Measurements from ENCODE around the gene CYP2S1. TPM values are rescaled to one million over a fixed set of nuclear protein-coding genes. Genes with fewer than 3 reads are reported as not detected.
"Not testable (repeated sequence)": the region's sequence is repeated elsewhere in the genome, so short reads cannot be mapped to it uniquely, and the experiment has no call there.

The CYP2S1 gene
- 0.36 TPM for polyA plus RNA-seq (2013, experiment 1 of 2; ENCODE audit: insufficient read length)
- 0.17 TPM for polyA plus RNA-seq (2013, experiment 2 of 2; ENCODE audit: insufficient read length)

- DNase-seq = no peak
Observed at GRCh38 chr19:41192574-41193429, at the start of gene CYP2S1. CYP2S1 (plus strand) TSS chr19:41193219; CDS start chr19:41193265, 46 bp downstream.

GRCh38 chr19:41144403-41144802 lies 48.6 kb upstream of the CYP2S1 start:
- peak; percentile 67 for DNase-seq

- no peak for DNase-seq
Observed at GRCh38 chr19:41149831-41150230, 43.2 kb upstream of the CYP2S1 start.

- not testable (repeated sequence) for DNase-seq
Observed at GRCh38 chr19:41150986-41151385, 42.0 kb upstream of the CYP2S1 start.

GRCh38 chr19:41154060-41154459 lies 39.0 kb upstream of the CYP2S1 start:
- no peak for DNase-seq

GRCh38 chr19:41156207-41156606 lies 36.8 kb upstream of the CYP2S1 start:
- no peak for DNase-seq

GRCh38 chr19:41159881-41160280 lies 33.1 kb upstream of the CYP2S1 start:
- DNase-seq = no peak

- DNase-seq = no peak
Observed at GRCh38 chr19:41161903-41162302, 31.1 kb upstream of the CYP2S1 start.

GRCh38 chr19:41166944-41167804 lies 25.8 kb upstream of the CYP2S1 start:
- DNase-seq = no peak

- no peak for DNase-seq
Observed at GRCh38 chr19:41172297-41173164, 20.5 kb upstream of the CYP2S1 start.

- DNase-seq = no peak
Observed at GRCh38 chr19:41174297-41174928, 18.6 kb upstream of the CYP2S1 start.

- peak; percentile 74 for DNase-seq
Observed at GRCh38 chr19:41175801-41176777, 16.9 kb upstream of the CYP2S1 start.

GRCh38 chr19:41180173-41180572 lies 12.8 kb upstream of the CYP2S1 start:
- not testable (repeated sequence) for DNase-seq

GRCh38 chr19:41186971-41187883 lies 5.8 kb upstream of the CYP2S1 start:
- no peak for DNase-seq

- no peak for DNase-seq
Observed at GRCh38 chr19:41187884-41188279, 5.1 kb upstream of the CYP2S1 start.

- DNase-seq = no peak
Observed at GRCh38 chr19:41189425-41190065, 3.5 kb upstream of the CYP2S1 start.

GRCh38 chr19:41193430-41194156 lies 574 bp downstream of the CYP2S1 start:
- no peak for DNase-seq

- DNase-seq = no peak
Observed at GRCh38 chr19:41194157-41194552, 1.1 kb downstream of the CYP2S1 start.
